K562 (cell line): ENCODE measurements around the gene SPIRE1. TPM values are rescaled to one million over a fixed set of nuclear protein-coding genes. Genes with fewer than 3 reads are reported as not detected.
A peak's percentile ranks its signal among the peaks of the same experiment; 100 is the strongest.

ENCODE experiments used
- ATAC-seq: fragments of 200-7000 bp; cut with Tn5 transposase; 3 replicates; pipeline ENCODE4 v1.9.1; 2020; ENCODE audit warnings: moderate library complexity
- BruUV-seq: library from RNA; stranded (reverse); fragments of 400-500 nt; replicated peaks from 2 replicates; lab custom pipeline; 2021; lab: Mats Ljungman, UMichigan
- CTCF ChIA-PET: fragments of 300-600 bp; formaldehyde crosslinking; extraction: SDS; loops from one replicate; lab custom pipeline; 2021; ENCODE audit warnings: low intra/inter-chr PET ratio; lab: Yijun Ruan, JAX
- POLR2A ChIA-PET: fragments of 300-600, 350-650 bp; sonication (Branson Sonifier 250); formaldehyde crosslinking; extraction: SDS; loops from one replicate; lab custom pipeline; 2021; ENCODE audit warnings: antibody characterized with exemption, inconsistent platforms; lab: Yijun Ruan, JAX
- DNase-seq, 4 experiments: peaks; one replicate each; pipeline versions ENCODE4 v3.0.0 to v3.0.0-alpha.2; 2011 to 2018; ENCODE audit warnings: low spot score in 3 of 4, mixed read lengths in 3 of 4; ENCODE audit errors: extremely low read depth in 1 of 4
- FAIRE-seq: peaks from 2 replicates; lab custom pipeline; 2011; peaks lifted over from hg19 to GRCh38; lab: Jason Lieb, UNC
- H2AFZ ChIP-seq: 2 replicates; pipeline ENCODE4 v1.6.0; 2011; ENCODE audit warnings: low read depth, low read length, control low read depth, inconsistent platforms
- H3K27ac ChIP-seq: fragments of 200-600 bp; 3 replicates; pipeline ENCODE4 v1.8.0; 2011; ENCODE audit warnings: low read depth, mild to moderate bottlenecking, control low read depth, inconsistent platforms, low read length, moderate library complexity, mixed read lengths; ENCODE audit errors: extremely low read depth
- H3K27me3 ChIP-seq, 2 experiments: fragments of 300-600 bp in 1 of 2; 2 replicates in 1 of 2; 3 replicates in 1 of 2; pipeline versions ENCODE4 v1.6.0 to v1.8.0; 2011; ENCODE audit warnings: inconsistent platforms in 2 of 2, low read length in 2 of 2, mild to moderate bottlenecking in 1 of 2, mixed read lengths in 1 of 2, moderate library complexity in 1 of 2; ENCODE audit not compliant: control insufficient read depth in 2 of 2, insufficient read depth in 2 of 2
- H3K36me3 ChIP-seq: fragments of 300-600 bp; 3 replicates; pipeline ENCODE4 v1.8.0; 2011; ENCODE audit warnings: mild to moderate bottlenecking, low read length, inconsistent platforms; ENCODE audit not compliant: control insufficient read depth, insufficient read depth
- H3K4me1 ChIP-seq, 2 experiments: fragments of 200-600 bp in 1 of 2; replicated peaks in 1 of 2; 2 replicates in 1 of 2; 3 replicates in 1 of 2; pipeline versions ENCODE4 v1.5.1 to v1.8.0; 2011; ENCODE audit warnings: inconsistent platforms in 2 of 2, low read length in 2 of 2, mild to moderate bottlenecking in 1 of 2, mixed read lengths in 1 of 2, moderate library complexity in 1 of 2; ENCODE audit not compliant: control insufficient read depth in 2 of 2, insufficient read depth in 2 of 2
- H3K4me2 ChIP-seq: 2 replicates; pipeline ENCODE4 v1.6.1; 2011; ENCODE audit warnings: low read length, control low read depth, inconsistent platforms, mixed read lengths; ENCODE audit not compliant: insufficient read depth
- H3K4me3 ChIP-seq: fragments of 200-600 bp; sonication (generic), shearing (Covaris generic); 2 replicates; pipeline ENCODE4 v1.5.1; 2016; ENCODE audit warnings: control low read depth, inconsistent platforms
- H3K79me2 ChIP-seq: fragments of 200-600 bp; 3 replicates; pipeline ENCODE4 v1.8.0; 2011; ENCODE audit warnings: low read length, inconsistent platforms; ENCODE audit not compliant: control insufficient read depth, insufficient read depth
- H3K9ac ChIP-seq, 2 experiments: 2 replicates each; pipeline versions ENCODE4 v1.6.0 to v1.6.1; 2011; ENCODE audit warnings: low read depth in 2 of 2, low read length in 2 of 2, control low read depth in 1 of 2, inconsistent platforms in 1 of 2, mild to moderate bottlenecking in 1 of 2, mixed read lengths in 1 of 2; ENCODE audit not compliant: insufficient read depth in 1 of 2
- H3K9me1 ChIP-seq: one replicate; pipeline ENCODE4 v1.6.0; 2011; ENCODE audit warnings: inconsistent platforms, mild to moderate bottlenecking, low read length, moderate library complexity; ENCODE audit not compliant: control insufficient read depth, insufficient read depth
- H3K9me3 ChIP-seq: replicated peaks from 2 replicates; pipeline ENCODE4 v1.5.1; 2011; ENCODE audit warnings: low read depth, low read length, inconsistent platforms; ENCODE audit not compliant: control insufficient read depth, insufficient read depth
- H4K20me1 ChIP-seq: replicated peaks from 2 replicates; pipeline ENCODE4 v1.6.1; 2011; ENCODE audit warnings: low read length, inconsistent platforms, mixed read lengths; ENCODE audit not compliant: control insufficient read depth, insufficient read depth
- FOXA3 ChIP-seq, 2 experiments: fragments of 450-650 bp in 1 of 2; sonication (generic) in 1 of 2; formaldehyde crosslinking; IDR thresholded peaks in 1 of 2; conservative IDR thresholded peaks in 1 of 2; 2 replicates each; pipeline versions ENCODE4 v1.4.0 to v1.8.0; 2020 to 2022; ENCODE audit warnings: mild to moderate bottlenecking in 2 of 2, missing genetic modification reagents in 1 of 2
- POLR2G ChIP-seq: fragments of 200-400 bp; formaldehyde crosslinking; IDR thresholded peaks from 2 replicates; pipeline ENCODE4 v1.6.1; 2017; ENCODE audit warnings: low read depth, mild to moderate bottlenecking, antibody characterized with exemption, low read length, moderate library complexity
- SPI1 ChIP-seq: IDR thresholded peaks from 2 replicates; pipeline ENCODE4 v1.6.1; 2011; ENCODE audit warnings: low read depth, low read length, control low read depth, borderline replicate concordance
- ZBTB5 ChIP-seq: fragments of 450-650 bp; IDR thresholded peaks from 2 replicates; pipeline ENCODE4 v1.6.1; 2017; ENCODE audit warnings: antibody characterized with exemption
- ZSCAN32 ChIP-seq: fragments of 450-650 bp; formaldehyde crosslinking; IDR thresholded peaks from 2 replicates; pipeline ENCODE4 v1.4.0; 2020; ENCODE audit warnings: mild to moderate bottlenecking, moderate library complexity
- WGBS: fragments of 100-300 bp; shearing (Covaris generic); methylation state at CpG from one replicate; pipeline ENCODE4 v1.1.6; 2016; ENCODE audit warnings: low coverage, mixed read lengths; ENCODE audit not compliant: insufficient coverage; ENCODE audit errors: missing lambda C conversion rate; 5-methylcytosine and 5-hydroxymethylcytosine counted together
- in situ Hi-C: fragments of 300-500 bp; cut with MboI; formaldehyde crosslinking; loops from 4 replicates; pipeline ENCODE4 v1.15.0; 2018; ENCODE audit warnings: inconsistent platforms, mixed read lengths
- intact Hi-C: fragments of 100-400 bp; cut with micrococcal nuclease; formaldehyde crosslinking; loops from 2 replicates; pipeline ENCODE4 v1.14.2; 2022
- polyA plus RNA-seq, 8 experiments: library from polyadenylated mRNA; depleted of rRNA in 4 of 8; stranded (reverse) in 5 of 8; unstranded in 3 of 8; fragments of >200 nt; fragmentation: Nextera tagmentation in 2 of 8; fragmentation: Illumina TruSeq in 1 of 8; extraction: Ambion mirVana in 2 of 8; extraction: Trizol in 1 of 8; gene quantifications; 2 replicates each; pipeline versions ENCODE4 v1.2.1 to v1.2.3, GENCODE V29; 2011 to 2014; ENCODE audit warnings: inconsistent platforms in 1 of 8, missing spikeins in 1 of 8
- total RNA-seq, 7 experiments: library from RNA; depleted of rRNA in 6 of 7; stranded (reverse); fragments of >200 nt in 6 of 7; fragmentation: Illumina TruSeq in 2 of 7; extraction: Trizol in 2 of 7; gene quantifications; 2 replicates each; pipeline versions ENCODE4 v1.2.1 to v1.2.3, GENCODE V29; 2011 to 2021; ENCODE audit warnings: low replicate concordance in 1 of 7
- TF ChIP-seq, protein P1 (sequence below): sonication (generic); formaldehyde crosslinking; IDR thresholded peaks from 2 replicates; pipeline ENCODE4 v1.9.0; 2022; ENCODE audit warnings: mild to moderate bottlenecking, missing genetic modification reagents

The SPIRE1 gene
- total and polyA plus RNA-seq, 9 of the 15 experiments (the other 6 are each of a cell fraction or from before 2014, with no cell fraction given): 2.9 to 14.0 (median 10.2) TPM

DNA sequence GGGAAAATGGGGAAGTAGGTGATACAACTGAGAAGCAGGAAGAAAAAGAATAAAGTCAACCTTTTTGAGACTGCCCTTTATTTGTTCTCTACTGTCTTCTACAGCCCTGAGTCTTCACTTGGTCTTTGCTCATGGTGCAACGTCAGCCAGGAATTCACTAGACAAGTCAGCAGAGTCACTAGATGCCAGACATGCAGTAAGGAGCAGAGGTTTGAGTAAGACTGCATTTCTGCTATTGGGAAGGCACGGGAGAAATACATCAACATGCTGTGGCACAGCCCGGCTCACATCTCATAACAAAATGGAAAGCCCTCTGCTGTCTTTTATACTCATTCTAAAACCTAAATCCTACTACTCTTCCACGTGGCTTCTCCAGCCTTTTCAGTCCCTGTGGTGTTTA is 183.0 kb downstream of the SPIRE1 start:
- intact Hi-C loops: loop anchor here (10.0 kb wide), 1 partner anchor 180 kb away; the partner anchor contains the start of gene SPIRE1
- WGBS: 42% methylated on average over 4 of the region's 4 CpGs
- Histone ChIP-seq H4K20me1 (no peaks in the 10 kb centered on the region), H3K79me2 (no peaks in the 10 kb centered on the region), H3K9ac (no peak overlapping the region)
- FAIRE-seq: no peak
- CTCF ChIA-PET: no interaction called here
- TF ChIP-seq ZBTB5 (no peak), SPI1 (peak; percentile 40; the same call in 1 of the 2 replicates), FOXA3 (CRISPR knock-in tag; conservative IDR thresholded peaks at IDR 0.05 in 1 of 2, IDR thresholded peaks at IDR 0.05 in 1 of 2) (no peak), ZSCAN32 (CRISPR knock-in tag) (no peak), POLR2G (no peak)
- TF ChIP-seq, protein P1, sequence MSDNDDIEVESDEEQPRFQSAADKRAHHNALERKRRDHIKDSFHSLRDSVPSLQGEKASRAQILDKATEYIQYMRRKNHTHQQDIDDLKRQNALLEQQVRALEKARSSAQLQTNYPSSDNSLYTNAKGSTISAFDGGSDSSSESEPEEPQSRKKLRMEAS (CRISPR knock-in tag): no peak
- TF ChIP-seq, all 486 proteins: peak for 1
- no peak overlapping the region for H3K27ac ChIP-seq
- no peak overlapping the region for H2AFZ ChIP-seq
- no peak overlapping the region for H3K4me3 ChIP-seq
- H3K9me3 ChIP-seq: no peaks in the 10 kb centered on the region
- ATAC-seq (no peak), DNase-seq (no peak)
- H3K9me1 ChIP-seq: no peaks in the 10 kb centered on the region
- in situ Hi-C loops: no loop called here
- POLR2A ChIA-PET: no interaction called here
- peaks cover 5% of the 10 kb centered on the region; the same call in 2 of the 3 replicates for H3K36me3 ChIP-seq
- no peak overlapping the region for H3K4me2 ChIP-seq
- no peaks in the 10 kb centered on the region for H3K27me3 ChIP-seq
- BruUV-seq: no TSS peak
- peaks cover 0 to 4% of the 10 kb centered on the region in 2 experiments; a peak in 1 of 5 replicates for H3K4me1 ChIP-seq
